HepG2 (cell line): ENCODE measurements around the gene LAMA5. TPM values are rescaled to one million over a fixed set of nuclear protein-coding genes. Genes with fewer than 3 reads are reported as not detected.
A peak's percentile ranks its signal among the peaks of the same experiment; 100 is the strongest.

Source experiments
- ELF4 ChIP-seq: sonication (generic); formaldehyde crosslinking; IDR thresholded peaks from 2 replicates; pipeline ENCODE4 v1.5.0; 2020; ENCODE audit warnings: missing genetic modification reagents, mild to moderate bottlenecking, moderate library complexity, borderline replicate concordance
- FOXA1 ChIP-seq, 2 experiments: fragments of 450-650 bp in 1 of 2; sonication (generic) in 1 of 2; formaldehyde crosslinking in 1 of 2; IDR thresholded peaks; 2 replicates each; pipeline versions ENCODE4 v1.4.0 to v1.6.1; 2016 to 2020; ENCODE audit warnings: missing genetic modification reagents in 1 of 2
- GFI1 ChIP-seq: sonication (generic); formaldehyde crosslinking; IDR thresholded peaks from 2 replicates; pipeline ENCODE4 v1.5.0; 2020; ENCODE audit warnings: missing genetic modification reagents, mild to moderate bottlenecking, borderline replicate concordance
- HCFC1 ChIP-seq: fragments of 150-350 bp; IDR thresholded peaks from 2 replicates; pipeline ENCODE4 v1.6.1; 2014; ENCODE audit warnings: low read depth, low read length
- IRX3 ChIP-seq: sonication (generic); formaldehyde crosslinking; IDR thresholded peaks from 2 replicates; pipeline ENCODE4 v1.8.1; 2023; ENCODE audit warnings: mild to moderate bottlenecking, low read depth, missing genetic modification reagents, borderline replicate concordance
- KDM2A ChIP-seq: sonication (generic); formaldehyde crosslinking; IDR thresholded peaks from 2 replicates; pipeline ENCODE4 v1.4.0; 2020; ENCODE audit warnings: low read depth, missing genetic modification reagents, borderline replicate concordance
- KDM6A ChIP-seq: IDR thresholded peaks from 2 replicates; pipeline ENCODE4 v1.6.1; 2016; ENCODE audit warnings: low read depth
- REXO4 ChIP-seq: sonication (generic); formaldehyde crosslinking; IDR thresholded peaks from 2 replicates; pipeline ENCODE4 v1.8.0; 2022; ENCODE audit warnings: missing genetic modification reagents, mild to moderate bottlenecking, borderline replicate concordance
- ZFYVE20 ChIP-seq: sonication (generic); formaldehyde crosslinking; IDR thresholded peaks from 2 replicates; pipeline ENCODE4 v1.8.0; 2023; ENCODE audit warnings: low read depth, mild to moderate bottlenecking, moderate library complexity, missing genetic modification reagents, borderline replicate concordance
- ZNF24 ChIP-seq: fragments of 450-650 bp; IDR thresholded peaks from 2 replicates; pipeline ENCODE4 v1.6.1; 2017; ENCODE audit warnings: antibody characterized with exemption, mild to moderate bottlenecking
- ZNF670 ChIP-seq: sonication (generic); formaldehyde crosslinking; IDR thresholded peaks from 2 replicates; pipeline ENCODE4 v1.8.0; 2022; ENCODE audit warnings: mild to moderate bottlenecking, missing genetic modification reagents, borderline replicate concordance
- polyA plus RNA-seq, 8 experiments: library from polyadenylated mRNA; depleted of rRNA in 3 of 8; stranded (reverse) in 7 of 8; unstranded in 1 of 8; fragments of >200 nt; fragmentation: Illumina TruSeq in 4 of 8; extraction: Trizol in 4 of 8; gene quantifications; 2 replicates each; pipeline versions ENCODE4 v1.2.1 to v1.2.3, GENCODE V29; 2011 to 2016; ENCODE audit warnings: low read depth in 4 of 8, missing spikeins in 1 of 8, mixed read lengths in 1 of 8; ENCODE audit not compliant: insufficient read depth in 1 of 8
- total RNA-seq, 5 experiments: library from RNA; depleted of rRNA; stranded (reverse); fragments of >200 nt; fragmentation: Illumina TruSeq; extraction: Trizol; gene quantifications; 2 replicates each; pipeline ENCODE4 v1.2.3, GENCODE V29; 2016; ENCODE audit warnings: low read depth in 1 of 5
- TF ChIP-seq, protein P1 (sequence below): sonication (generic); formaldehyde crosslinking; IDR thresholded peaks from 2 replicates; pipeline ENCODE4 v1.4.0; 2020; ENCODE audit warnings: missing genetic modification reagents
- TF ChIP-seq, protein P2 (sequence below): sonication (generic); formaldehyde crosslinking; IDR thresholded peaks from 2 replicates; pipeline ENCODE4 v1.5.0; 2020; ENCODE audit warnings: mild to moderate bottlenecking, missing genetic modification reagents, borderline replicate concordance
- TF ChIP-seq, protein P3 (sequence below): IDR thresholded peaks from 2 replicates; pipeline ENCODE4 v1.6.1; 2016; ENCODE audit warnings: missing compliant biosample characterization, missing genetic modification reagents, borderline replicate concordance
- TF ChIP-seq, protein P4 (sequence below): sonication (generic); formaldehyde crosslinking; IDR thresholded peaks from 2 replicates; pipeline ENCODE4 v1.5.1; 2020; ENCODE audit warnings: mild to moderate bottlenecking, missing genetic modification reagents

Gene LAMA5
- total and polyA plus RNA-seq, 2 of the 13 experiments (the other 11 are each of a cell fraction or from before 2014, with no cell fraction given) = 21.0 to 44.7 TPM

- TF ChIP-seq, protein P1, sequence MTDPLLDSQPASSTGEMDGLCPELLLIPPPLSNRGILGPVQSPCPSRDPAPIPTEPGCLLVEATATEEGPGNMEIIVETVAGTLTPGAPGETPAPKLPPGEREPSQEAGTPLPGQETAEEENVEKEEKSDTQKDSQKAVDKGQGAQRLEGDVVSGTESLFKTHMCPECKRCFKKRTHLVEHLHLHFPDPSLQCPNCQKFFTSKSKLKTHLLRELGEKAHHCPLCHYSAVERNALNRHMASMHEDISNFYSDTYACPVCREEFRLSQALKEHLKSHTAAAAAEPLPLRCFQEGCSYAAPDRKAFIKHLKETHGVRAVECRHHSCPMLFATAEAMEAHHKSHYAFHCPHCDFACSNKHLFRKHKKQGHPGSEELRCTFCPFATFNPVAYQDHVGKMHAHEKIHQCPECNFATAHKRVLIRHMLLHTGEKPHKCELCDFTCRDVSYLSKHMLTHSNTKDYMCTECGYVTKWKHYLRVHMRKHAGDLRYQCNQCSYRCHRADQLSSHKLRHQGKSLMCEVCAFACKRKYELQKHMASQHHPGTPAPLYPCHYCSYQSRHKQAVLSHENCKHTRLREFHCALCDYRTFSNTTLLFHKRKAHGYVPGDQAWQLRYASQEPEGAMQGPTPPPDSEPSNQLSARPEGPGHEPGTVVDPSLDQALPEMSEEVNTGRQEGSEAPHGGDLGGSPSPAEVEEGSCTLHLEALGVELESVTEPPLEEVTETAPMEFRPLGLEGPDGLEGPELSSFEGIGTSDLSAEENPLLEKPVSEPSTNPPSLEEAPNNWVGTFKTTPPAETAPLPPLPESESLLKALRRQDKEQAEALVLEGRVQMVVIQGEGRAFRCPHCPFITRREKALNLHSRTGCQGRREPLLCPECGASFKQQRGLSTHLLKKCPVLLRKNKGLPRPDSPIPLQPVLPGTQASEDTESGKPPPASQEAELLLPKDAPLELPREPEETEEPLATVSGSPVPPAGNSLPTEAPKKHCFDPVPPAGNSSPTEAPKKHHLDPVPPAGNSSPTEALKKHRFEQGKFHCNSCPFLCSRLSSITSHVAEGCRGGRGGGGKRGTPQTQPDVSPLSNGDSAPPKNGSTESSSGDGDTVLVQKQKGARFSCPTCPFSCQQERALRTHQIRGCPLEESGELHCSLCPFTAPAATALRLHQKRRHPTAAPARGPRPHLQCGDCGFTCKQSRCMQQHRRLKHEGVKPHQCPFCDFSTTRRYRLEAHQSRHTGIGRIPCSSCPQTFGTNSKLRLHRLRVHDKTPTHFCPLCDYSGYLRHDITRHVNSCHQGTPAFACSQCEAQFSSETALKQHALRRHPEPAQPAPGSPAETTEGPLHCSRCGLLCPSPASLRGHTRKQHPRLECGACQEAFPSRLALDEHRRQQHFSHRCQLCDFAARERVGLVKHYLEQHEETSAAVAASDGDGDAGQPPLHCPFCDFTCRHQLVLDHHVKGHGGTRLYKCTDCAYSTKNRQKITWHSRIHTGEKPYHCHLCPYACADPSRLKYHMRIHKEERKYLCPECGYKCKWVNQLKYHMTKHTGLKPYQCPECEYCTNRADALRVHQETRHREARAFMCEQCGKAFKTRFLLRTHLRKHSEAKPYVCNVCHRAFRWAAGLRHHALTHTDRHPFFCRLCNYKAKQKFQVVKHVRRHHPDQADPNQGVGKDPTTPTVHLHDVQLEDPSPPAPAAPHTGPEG = peak; percentile 65; the same call in 1 of the 2 replicates
- TF ChIP-seq, protein P2, sequence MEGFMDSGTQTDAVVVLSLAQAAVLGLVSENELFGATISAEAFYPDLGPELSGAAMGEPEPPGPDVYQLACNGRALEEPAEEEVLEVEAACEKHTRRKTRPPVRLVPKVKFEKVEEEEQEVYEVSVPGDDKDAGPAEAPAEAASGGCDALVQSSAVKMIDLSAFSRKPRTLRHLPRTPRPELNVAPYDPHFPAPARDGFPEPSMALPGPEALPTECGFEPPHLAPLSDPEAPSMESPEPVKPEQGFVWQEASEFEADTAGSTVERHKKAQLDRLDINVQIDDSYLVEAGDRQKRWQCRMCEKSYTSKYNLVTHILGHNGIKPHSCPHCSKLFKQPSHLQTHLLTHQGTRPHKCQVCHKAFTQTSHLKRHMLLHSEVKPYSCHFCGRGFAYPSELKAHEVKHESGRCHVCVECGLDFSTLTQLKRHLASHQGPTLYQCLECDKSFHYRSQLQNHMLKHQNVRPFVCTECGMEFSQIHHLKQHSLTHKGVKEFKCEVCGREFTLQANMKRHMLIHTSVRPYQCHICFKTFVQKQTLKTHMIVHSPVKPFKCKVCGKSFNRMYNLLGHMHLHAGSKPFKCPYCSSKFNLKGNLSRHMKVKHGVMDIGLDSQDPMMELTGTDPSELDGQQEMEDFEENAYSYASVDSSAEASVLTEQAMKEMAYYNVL (CRISPR knock-in tag) = peak; percentile 88; the same call in 1 of the 2 replicates
- peak; percentile 31; the same call in 1 of the 2 replicates for TF ChIP-seq GFI1 (CRISPR knock-in tag)
- no peak for TF ChIP-seq KDM6A (CRISPR knock-in tag)
- peak; percentile 84; the same call in 1 of the 2 replicates for TF ChIP-seq ZNF670
- TF ChIP-seq, protein P3, sequence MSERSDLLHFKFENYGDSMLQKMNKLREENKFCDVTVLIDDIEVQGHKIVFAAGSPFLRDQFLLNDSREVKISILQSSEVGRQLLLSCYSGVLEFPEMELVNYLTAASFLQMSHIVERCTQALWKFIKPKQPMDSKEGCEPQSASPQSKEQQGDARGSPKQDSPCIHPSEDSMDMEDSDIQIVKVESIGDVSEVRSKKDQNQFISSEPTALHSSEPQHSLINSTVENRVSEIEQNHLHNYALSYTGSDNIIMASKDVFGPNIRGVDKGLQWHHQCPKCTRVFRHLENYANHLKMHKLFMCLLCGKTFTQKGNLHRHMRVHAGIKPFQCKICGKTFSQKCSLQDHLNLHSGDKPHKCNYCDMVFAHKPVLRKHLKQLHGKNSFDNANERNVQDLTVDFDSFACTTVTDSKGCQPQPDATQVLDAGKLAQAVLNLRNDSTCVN = peak; percentile 62; the same call in 1 of the 2 replicates
- 0 out of 2 replicates have a peak, but pooled peaks have one; percentile 46 for TF ChIP-seq ZFYVE20 (CRISPR knock-in tag)
- no peak for TF ChIP-seq HCFC1
- no peak for TF ChIP-seq REXO4 (CRISPR knock-in tag)
- TF ChIP-seq KDM2A (CRISPR knock-in tag) = peak; percentile 96
- TF ChIP-seq ELF4 = no peak
- TF ChIP-seq IRX3 (CRISPR knock-in tag) = peak; percentile 92; the same call in 1 of the 2 replicates
- TF ChIP-seq ZNF24 = no peak
- TF ChIP-seq, protein P4, sequence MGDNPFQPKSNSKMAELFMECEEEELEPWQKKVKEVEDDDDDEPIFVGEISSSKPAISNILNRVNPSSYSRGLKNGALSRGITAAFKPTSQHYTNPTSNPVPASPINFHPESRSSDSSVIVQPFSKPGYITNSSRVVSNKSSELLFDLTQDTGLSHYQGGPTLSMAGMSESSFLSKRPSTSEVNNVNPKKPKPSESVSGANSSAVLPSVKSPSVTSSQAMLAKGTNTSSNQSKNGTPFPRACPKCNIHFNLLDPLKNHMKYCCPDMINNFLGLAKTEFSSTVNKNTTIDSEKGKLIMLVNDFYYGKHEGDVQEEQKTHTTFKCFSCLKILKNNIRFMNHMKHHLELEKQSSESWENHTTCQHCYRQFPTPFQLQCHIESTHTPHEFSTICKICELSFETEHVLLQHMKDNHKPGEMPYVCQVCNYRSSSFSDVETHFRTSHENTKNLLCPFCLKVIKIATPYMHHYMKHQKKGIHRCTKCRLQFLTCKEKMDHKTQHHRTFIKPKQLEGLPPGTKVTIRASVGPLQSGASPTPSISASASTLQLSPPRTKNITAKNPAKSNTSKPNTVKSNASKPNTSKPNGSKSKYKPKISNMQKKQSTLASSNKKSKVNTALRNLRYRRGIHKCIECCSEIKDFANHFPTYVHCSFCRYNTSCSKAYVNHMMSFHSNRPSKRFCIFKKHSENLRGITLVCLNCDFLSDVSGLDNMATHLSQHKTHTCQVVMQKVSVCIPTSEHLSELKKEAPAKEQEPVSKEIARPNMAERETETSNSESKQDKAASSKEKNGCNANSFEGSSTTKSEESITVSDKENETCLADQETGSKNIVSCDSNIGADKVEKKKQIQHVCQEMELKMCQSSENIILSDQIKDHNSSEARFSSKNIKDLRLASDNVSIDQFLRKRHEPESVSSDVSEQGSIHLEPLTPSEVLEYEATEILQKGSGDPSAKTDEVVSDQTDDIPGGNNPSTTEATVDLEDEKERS (CRISPR knock-in tag) = peak; percentile 67
- TF ChIP-seq FOXA1 (IDR thresholded peaks at IDR 0.05) = no peak
- TF ChIP-seq FOXA1 (CRISPR knock-in tag; IDR thresholded peaks at IDR 0.05) = peak; percentile 51; the same call in 1 of the 2 replicates
Observed at GRCh38 chr20:62407221-62407992, 40.3 kb upstream of the LAMA5 start, which contains the start of gene CABLES2 (continued).
